HPDE6-E6E7 (cell line): ENCODE results near the gene UBL4A.
A peak's percentile ranks its signal among the peaks of the same experiment; 100 is the strongest.

Source experiments
- DNase-seq: peaks from one replicate; pipeline ENCODE4 v3.0.0; 2011; ENCODE audit warnings: missing footprints; ENCODE audit errors: extremely low spot score

Gene UBL4A

GRCh38 chrX:154463611-154464220, 22.7 kb downstream of the UBL4A start:
- no peak for DNase-seq

- DNase-seq: no peak
Measured at GRCh38 chrX:154462396-154462795, 24.0 kb downstream of the UBL4A start.

GRCh38 chrX:154460326-154460725, 26.1 kb downstream of the UBL4A start:
- no peak for DNase-seq

GRCh38 chrX:154459832-154460231, 26.6 kb downstream of the UBL4A start:
- no peak for DNase-seq

GRCh38 chrX:154458954-154459778, 27.2 kb downstream of the UBL4A start:
- no peak for DNase-seq

DNA sequence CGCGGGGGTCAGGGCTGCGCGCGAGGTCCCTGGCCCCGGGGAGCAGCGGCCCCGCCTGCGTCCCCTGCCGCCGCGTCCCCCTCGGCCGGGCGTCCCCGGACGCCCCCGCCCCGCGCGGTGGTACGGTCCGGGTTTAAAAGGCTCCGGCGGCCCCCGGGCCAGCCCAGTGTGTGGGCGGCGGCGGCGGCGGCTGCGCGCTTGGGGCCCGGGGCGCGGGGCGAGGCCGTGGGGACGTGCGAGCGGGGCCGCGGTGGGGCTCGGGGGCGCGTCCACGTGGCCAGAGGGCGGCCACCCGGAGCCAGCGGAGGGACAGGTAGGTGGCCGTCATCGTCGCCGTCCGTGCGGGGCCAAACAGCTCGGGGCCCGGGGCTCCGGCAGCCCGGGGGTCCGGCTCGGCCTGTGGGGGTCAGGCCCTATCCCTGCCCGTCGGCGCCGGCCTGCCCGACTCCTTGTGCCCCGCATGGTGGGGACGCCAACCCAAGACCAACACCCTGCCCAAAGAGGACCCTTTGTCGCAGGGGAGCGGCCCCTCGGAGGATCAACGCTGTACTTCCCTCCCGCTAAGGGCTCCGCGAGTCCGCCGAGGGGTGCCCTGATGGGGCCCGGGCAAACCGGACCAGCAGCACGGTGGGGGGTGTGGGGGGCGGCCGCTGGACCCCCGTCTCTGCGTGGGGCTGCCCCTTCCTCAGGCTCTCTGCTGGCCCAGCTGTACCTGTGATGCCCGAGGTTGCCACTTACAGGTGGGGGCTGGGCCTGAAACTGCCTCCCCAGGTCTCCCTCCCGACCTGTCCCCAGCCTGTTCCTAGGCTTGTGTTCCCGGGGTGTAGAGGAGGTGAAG, 28.1 kb downstream of the UBL4A start, which contains the start of gene PLXNA3:
TSS of gene PLXNA3 (plus strand) at position 166 of the 838 bp plus-strand sequence. CDS start 1,903 bp downstream, outside the sequence.
- DNase-seq: peak; percentile 70

- DNase-seq: peak; percentile 58
Measured at GRCh38 chrX:154457491-154458115, 28.8 kb downstream of the UBL4A start.

DNA sequence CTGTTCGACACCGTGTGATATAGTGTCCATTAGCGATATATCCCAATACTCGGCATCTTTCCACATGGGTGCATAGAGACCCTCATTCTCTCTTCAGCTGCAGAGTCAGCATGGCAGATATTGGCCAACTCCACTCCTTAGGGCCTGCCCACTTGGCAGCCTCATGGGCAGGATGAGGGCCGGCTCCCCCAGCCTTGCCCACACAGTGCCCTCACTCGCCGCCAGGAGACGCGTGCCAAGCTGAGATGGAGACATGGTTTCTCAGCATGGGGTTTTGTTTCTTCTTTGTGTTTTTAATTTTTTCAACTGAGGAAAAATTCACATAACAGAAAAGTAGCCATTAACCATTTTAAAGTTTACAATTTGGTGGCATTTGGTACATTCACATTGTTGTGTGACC, 33.6 kb downstream of the UBL4A start:
- no peak for DNase-seq

DNA sequence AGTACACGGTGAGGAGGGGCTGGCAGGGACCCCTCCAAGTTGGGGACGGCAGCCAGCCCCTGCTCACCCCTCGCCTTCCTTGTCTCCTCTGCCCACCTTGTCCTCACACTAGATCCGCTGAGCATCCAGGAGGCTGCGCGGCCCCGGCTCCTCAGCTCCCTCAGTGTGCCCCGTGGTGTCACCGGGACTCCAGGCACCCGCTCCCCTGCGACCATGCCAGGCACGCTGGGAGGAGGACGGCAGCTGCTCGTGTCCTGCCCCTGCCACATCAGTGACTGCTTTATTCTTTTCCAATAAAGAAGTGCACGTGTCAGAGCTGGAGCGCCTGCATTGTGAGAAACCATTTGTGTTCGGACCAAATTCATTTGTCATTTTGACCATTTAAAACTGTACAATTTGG, 36.1 kb downstream of the UBL4A start:
- DNase-seq: no peak

DNA sequence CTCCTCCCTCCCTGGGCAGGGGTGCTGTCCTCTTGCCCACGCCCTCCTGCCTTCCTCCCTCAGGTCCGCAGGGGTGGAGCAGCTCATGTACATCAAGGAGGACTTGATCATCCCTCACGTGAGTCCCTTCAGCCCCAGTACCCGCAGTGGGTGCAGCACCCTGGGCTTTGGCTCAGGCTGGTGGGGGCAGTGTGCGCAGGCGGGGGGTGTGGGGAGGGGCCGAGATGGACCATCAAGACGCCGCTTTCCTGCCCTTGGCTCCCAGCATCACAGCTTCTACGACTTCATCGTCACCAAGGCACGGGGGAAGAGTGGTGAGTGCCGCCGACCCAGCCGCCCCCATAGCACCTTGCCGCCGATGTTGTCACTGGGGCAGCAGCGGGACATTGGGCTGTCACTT, 36.8 kb downstream of the UBL4A start:
- no peak for DNase-seq

- no peak for DNase-seq
Measured at GRCh38 chrX:154448484-154448883, 37.9 kb downstream of the UBL4A start.

GRCh38 chrX:154446430-154446829, 40.0 kb downstream of the UBL4A start:
- DNase-seq: no peak

- no peak for DNase-seq
Measured at GRCh38 chrX:154445776-154446175, 40.6 kb downstream of the UBL4A start.

DNA sequence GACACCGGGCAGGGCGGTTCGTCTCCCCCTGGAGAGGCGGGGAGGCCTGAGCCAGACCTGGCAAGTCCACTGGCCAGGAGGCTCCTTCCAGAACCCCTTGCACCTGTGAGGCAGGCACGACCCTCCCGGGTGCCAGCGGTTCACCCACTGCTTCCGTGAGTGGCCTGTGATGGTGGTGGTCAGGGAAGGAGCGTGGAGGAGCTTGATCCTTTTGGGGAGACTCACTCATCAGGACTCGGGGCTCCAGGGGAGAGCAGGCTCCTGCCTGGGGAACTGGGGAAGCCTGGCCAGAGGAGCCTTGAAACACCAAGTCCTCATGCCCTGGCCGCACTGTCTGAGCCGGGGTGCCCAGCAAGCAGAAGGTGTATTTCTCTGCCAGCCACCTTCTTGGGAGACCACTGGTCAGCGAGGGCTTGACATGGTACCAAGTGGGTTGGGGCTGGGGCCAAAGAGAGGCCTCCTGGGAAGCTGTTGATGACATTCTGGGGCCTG, 41.6 kb downstream of the UBL4A start:
- DNase-seq: no peak

DNA sequence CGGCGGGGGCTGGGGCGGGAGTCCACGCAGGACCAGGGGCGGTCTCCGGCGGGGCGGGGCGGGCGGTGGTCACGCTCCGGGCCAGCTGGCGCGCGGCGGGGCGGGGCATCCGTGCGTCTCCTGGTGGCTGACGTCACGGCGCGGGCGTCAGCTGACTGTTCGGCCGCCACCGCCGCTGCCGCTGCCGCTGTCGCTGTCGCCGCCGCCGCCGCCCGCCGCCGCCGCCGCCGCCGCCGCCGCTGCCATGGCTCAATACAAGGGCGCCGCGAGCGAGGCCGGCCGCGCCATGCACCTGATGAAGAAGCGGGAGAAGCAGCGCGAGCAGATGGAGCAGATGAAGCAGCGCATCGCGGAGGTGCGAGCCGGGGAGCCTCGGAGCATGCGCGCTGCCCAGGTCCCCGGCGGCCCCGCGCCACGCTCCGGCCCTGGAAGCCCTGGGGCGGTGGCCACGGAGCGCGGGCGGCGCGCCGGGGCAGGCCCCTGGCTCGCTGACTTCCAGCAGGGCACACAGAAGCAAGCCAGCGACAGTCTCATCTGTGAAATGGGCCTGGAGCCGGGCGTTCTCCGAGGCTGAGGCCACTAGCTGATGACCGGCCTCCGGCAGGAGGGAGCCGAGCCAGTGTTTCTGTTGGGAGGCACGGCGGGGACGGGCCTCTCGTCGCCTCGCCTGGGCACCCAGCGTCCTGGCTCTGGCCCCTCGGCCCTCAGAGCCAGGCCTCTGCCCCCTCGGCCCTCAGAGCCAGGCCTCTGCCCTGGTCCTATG, 42.2 kb downstream of the UBL4A start, which contains the start of gene FAM50A:
TSS of gene FAM50A (plus strand) at position 150 of the 763 bp plus-strand sequence. CDS start at position 245, 95 bp downstream.
- DNase-seq: peak; percentile 81

- no peak for DNase-seq
Measured at GRCh38 chrX:154443479-154443910, 42.9 kb downstream of the UBL4A start.

GRCh38 chrX:154441984-154442707, 44.3 kb downstream of the UBL4A start:
- peak; percentile 93 for DNase-seq

GRCh38 chrX:154441564-154441963, 44.9 kb downstream of the UBL4A start:
- DNase-seq: no peak

DNA sequence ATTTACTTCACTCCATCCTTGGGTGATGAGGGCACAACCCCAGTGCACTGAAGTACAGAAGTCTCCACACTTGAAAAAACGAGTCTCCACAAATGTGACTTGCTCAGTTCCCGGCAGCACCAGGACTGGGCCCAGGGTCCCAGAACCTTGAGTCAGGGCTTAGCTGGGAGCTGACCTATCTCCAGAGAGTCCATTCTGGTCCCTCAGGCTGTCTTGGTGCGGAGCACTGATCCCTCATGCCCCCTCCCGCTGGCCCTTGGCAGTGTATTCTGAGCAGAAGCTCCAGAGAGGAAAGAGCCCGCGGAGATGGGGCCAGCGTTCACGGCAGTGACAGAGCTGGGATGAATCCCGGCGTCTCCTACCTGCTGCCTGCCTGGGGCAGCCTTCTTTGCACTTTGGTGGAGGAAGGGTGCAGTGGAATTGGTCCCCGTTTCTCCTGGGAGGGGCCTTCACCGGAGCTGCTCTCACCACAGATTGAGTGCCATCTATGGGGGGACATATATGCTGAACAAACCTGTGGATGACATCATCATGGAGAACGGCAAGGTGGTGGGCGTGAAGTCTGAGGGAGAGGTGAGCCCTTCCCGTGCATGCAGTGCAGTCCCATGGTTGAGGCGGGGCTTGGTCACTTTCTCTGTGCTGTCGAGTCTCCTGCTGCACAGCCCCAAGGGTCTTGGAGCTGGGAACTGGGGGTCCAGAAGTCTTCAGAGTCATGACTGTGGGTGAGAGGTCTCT, 45.6 kb downstream of the UBL4A start:
- DNase-seq: no peak
